IMR-90 (cell line): ENCODE measurements around the gene PTPRN2. TPM values are rescaled to one million over a fixed set of nuclear protein-coding genes. Genes with fewer than 3 reads are reported as not detected.

Source experiments
- ATAC-seq: fragments of 200-7000 bp; cut with Tn5 transposase; 2 replicates; pipeline ENCODE4 v1.9.1; 2020; ENCODE audit warnings: low read depth, mild to moderate bottlenecking, moderate library complexity
- BruUV-seq: library from RNA; stranded (reverse); fragments of 400-500 nt; replicated peaks from 2 replicates; lab custom pipeline; 2021; lab: Mats Ljungman, UMichigan
- CTCF ChIA-PET: fragments of 300-600 bp; formaldehyde crosslinking; extraction: SDS; loops from one replicate; lab custom pipeline; 2021; ENCODE audit warnings: antibody characterized with exemption; lab: Yijun Ruan, JAX
- POLR2A ChIA-PET: fragments of 300-600 bp; sonication (Branson Sonifier 250); formaldehyde crosslinking; loops from one replicate; lab custom pipeline; 2022; ENCODE audit warnings: antibody characterized with exemption; ENCODE audit not compliant: unreplicated experiment; lab: Charles Lee
- DNase-seq: peaks from one replicate; pipeline ENCODE4 v3.0.0; 2013
- H2AFZ ChIP-seq: replicated peaks from 2 replicates; pipeline ENCODE3; 2013; ENCODE audit warnings: low read length, mild to moderate bottlenecking; ENCODE audit not compliant: poor library complexity
- H2AK5ac ChIP-seq: 2 replicates; pipeline ENCODE4 v1.6.1; 2013; ENCODE audit warnings: low read depth, low read length, inconsistent platforms
- H2AK9ac ChIP-seq: replicated peaks from 2 replicates; pipeline ENCODE3; 2013; ENCODE audit warnings: mild to moderate bottlenecking, low read depth, low read length, moderate library complexity; ENCODE audit not compliant: poor library complexity
- H2BK120ac ChIP-seq: 2 replicates; pipeline ENCODE4 v1.6.1; 2013; ENCODE audit warnings: low read depth, low read length, inconsistent platforms
- H2BK15ac ChIP-seq: 3 replicates; pipeline ENCODE4 v1.6.1; 2013; ENCODE audit warnings: low read depth, low read length, inconsistent platforms
- H2BK20ac ChIP-seq: 2 replicates; pipeline ENCODE4 v1.6.1; 2013; ENCODE audit warnings: low read depth, mild to moderate bottlenecking, inconsistent platforms, low read length, moderate library complexity
- H2BK5ac ChIP-seq: 2 replicates; pipeline ENCODE4 v1.6.1; 2013; ENCODE audit warnings: mild to moderate bottlenecking, low read depth, low read length, inconsistent platforms; ENCODE audit not compliant: poor library complexity, severe bottlenecking
- H3K14ac ChIP-seq: replicated peaks from 2 replicates; pipeline ENCODE4 v1.6.1; 2013; ENCODE audit warnings: low read depth, low read length, inconsistent platforms
- H3K18ac ChIP-seq: 2 replicates; pipeline ENCODE4 v1.6.1; 2013; ENCODE audit warnings: low read depth, low read length, control low read depth
- H3K23ac ChIP-seq: 2 replicates; pipeline ENCODE4 v1.6.1; 2013; ENCODE audit warnings: low read depth, low read length, inconsistent platforms
- H3K27ac ChIP-seq: 2 replicates; pipeline ENCODE4 v1.5.1; 2013; ENCODE audit warnings: mild to moderate bottlenecking, control low read depth, low read length; ENCODE audit not compliant: insufficient read depth
- H3K27me3 ChIP-seq: 2 replicates; pipeline ENCODE4 v1.6.1; 2013; ENCODE audit warnings: low read length; ENCODE audit not compliant: control insufficient read depth, insufficient read depth
- H3K36me3 ChIP-seq: 2 replicates; pipeline ENCODE4 v1.6.1; 2013; ENCODE audit warnings: low read length, mixed read lengths; ENCODE audit not compliant: control insufficient read depth, insufficient read depth
- H3K4ac ChIP-seq: 2 replicates; pipeline ENCODE4 v1.6.1; 2013; ENCODE audit warnings: low read depth, low read length, inconsistent platforms
- H3K4me1 ChIP-seq: 2 replicates; pipeline ENCODE4 v1.6.1; 2013; ENCODE audit warnings: low read length, mixed read lengths; ENCODE audit not compliant: control insufficient read depth, insufficient read depth
- H3K4me2 ChIP-seq: 2 replicates; pipeline ENCODE4 v1.6.1; 2013; ENCODE audit warnings: low read depth, mild to moderate bottlenecking, control low read depth, low read length, moderate library complexity
- H3K4me3 ChIP-seq: 2 replicates; pipeline ENCODE4 v1.5.1; 2013; ENCODE audit warnings: low read depth, mild to moderate bottlenecking, control low read depth, low read length, moderate library complexity; ENCODE audit not compliant: insufficient read depth
- H3K56ac ChIP-seq: 2 replicates; pipeline ENCODE4 v1.6.1; 2013; ENCODE audit warnings: low read length, inconsistent platforms; ENCODE audit not compliant: insufficient read depth; ENCODE audit errors: extremely low read depth
- H3K79me1 ChIP-seq, 2 experiments: 2 replicates each; pipeline ENCODE4 v1.6.1; 2013; ENCODE audit warnings: low read length in 2 of 2, inconsistent platforms in 1 of 2, low read depth in 1 of 2
- H3K9ac ChIP-seq: 2 replicates; pipeline ENCODE4 v1.6.1; 2013; ENCODE audit warnings: low read depth, low read length, control low read depth
- H3K9me1 ChIP-seq: 2 replicates; pipeline ENCODE4 v1.6.1; 2013; ENCODE audit warnings: low read length, inconsistent platforms; ENCODE audit not compliant: insufficient read depth
- H3K9me3 ChIP-seq: 2 replicates; pipeline ENCODE4 v1.6.1; 2013; ENCODE audit warnings: low read length; ENCODE audit not compliant: control insufficient read depth, insufficient read depth
- H4K20me1 ChIP-seq: 2 replicates; pipeline ENCODE4 v1.6.1; 2013; ENCODE audit warnings: low read length, inconsistent platforms; ENCODE audit not compliant: insufficient read depth
- H4K5ac ChIP-seq: 2 replicates; pipeline ENCODE4 v1.6.1; 2013; ENCODE audit warnings: mild to moderate bottlenecking, low read depth, low read length, control low read depth
- H4K8ac ChIP-seq, 2 experiments: 2 replicates each; pipeline ENCODE4 v1.6.1; 2013; ENCODE audit warnings: low read depth in 2 of 2, low read length in 2 of 2, control low read depth in 1 of 2, inconsistent platforms in 1 of 2
- H4K91ac ChIP-seq: 2 replicates; pipeline ENCODE4 v1.6.1; 2013; ENCODE audit warnings: low read depth, low read length, inconsistent platforms; ENCODE audit not compliant: insufficient read depth
- CHD1 ChIP-seq: IDR thresholded peaks from 2 replicates; pipeline ENCODE4 v1.6.1; 2012; ENCODE audit warnings: low read depth, low read length, improper control_type of control experiment
- MAFK ChIP-seq: IDR thresholded peaks from 2 replicates; pipeline ENCODE4 v1.6.1; 2012; ENCODE audit warnings: low read depth, low read length, improper control_type of control experiment
- MXI1 ChIP-seq: IDR thresholded peaks from 2 replicates; pipeline ENCODE4 v1.6.1; 2012; ENCODE audit warnings: low read depth, mild to moderate bottlenecking, low read length, moderate library complexity, borderline replicate concordance
- NFE2L2 ChIP-seq: fragments of 150-350 bp; IDR thresholded peaks from 2 replicates; pipeline ENCODE4 v1.6.1; 2016; ENCODE audit warnings: low read depth, mild to moderate bottlenecking, low read length
- RAD21 ChIP-seq: IDR thresholded peaks from 2 replicates; pipeline ENCODE4 v1.6.1; 2012; ENCODE audit warnings: low read length, improper control_type of control experiment
- WGBS, 2 experiments: methylation state at CpG; one replicate each; pipeline versions ENCODE4 v1.1.5 to v1.1.7; 2013; ENCODE audit warnings: missing lambda C conversion rate in 2 of 2; ENCODE audit not compliant: insufficient read length in 1 of 2; ENCODE audit errors: extremely low coverage in 2 of 2; 5-methylcytosine and 5-hydroxymethylcytosine counted together
- dilution Hi-C: fragments of 300-500 bp; cut with HindIII; formaldehyde crosslinking; loops from one replicate; pipeline ENCODE4 v1.14.3; 2018; ENCODE audit warnings: low sequenced_read_pairs; ENCODE audit not compliant: unreplicated experiment
- in situ Hi-C: fragments of 300-500 bp; cut with MboI; formaldehyde crosslinking; loops from 3 replicates; pipeline ENCODE4 v1.14.3; 2019; ENCODE audit warnings: low sequenced_read_pairs, inconsistent platforms, mixed read lengths
- intact Hi-C: fragments of 100-400 bp; cut with micrococcal nuclease; formaldehyde crosslinking; loops from 2 replicates; pipeline ENCODE4 v1.10.0; 2022
- polyA plus RNA-seq, 3 experiments: library from polyadenylated mRNA; depleted of rRNA; stranded (reverse); fragments of >200 nt; gene quantifications; 2 replicates each; pipeline ENCODE4 v1.2.3, GENCODE V29; 2012; ENCODE audit warnings: low replicate concordance in 1 of 3
- total RNA-seq: library from RNA; depleted of rRNA; stranded (reverse); fragments of >200 nt; gene quantifications from 2 replicates; pipeline ENCODE4 v1.2.3, GENCODE V29; 2012

PTPRN2 gene
- total and polyA plus RNA-seq, 2 of the 4 experiments (the other 2 are of a cell fraction) = 0.03 TPM; not detected in 1

- Histone ChIP-seq H4K91ac (no peak overlapping the region), H3K79me1 (no peaks in the 10 kb centered on the region), H4K5ac (no peak overlapping the region), H3K9me3 (peaks cover 52% of the 10 kb centered on the region), H3K9ac (no peak overlapping the region), H3K14ac (no peak overlapping the region), H3K27me3 (no peaks in the 10 kb centered on the region), H4K8ac (no peak overlapping the region), H3K4ac (no peak overlapping the region), H2AK5ac (no peak overlapping the region), H2AK9ac (no peak overlapping the region), H2AFZ (no peak overlapping the region), H3K36me3 (no peaks in the 10 kb centered on the region), H3K4me2 (no peak overlapping the region), H3K9me1 (no peaks in the 10 kb centered on the region), H3K4me3 (no peak overlapping the region), H3K18ac (no peak overlapping the region), H3K56ac (no peak overlapping the region), H2BK20ac (no peak overlapping the region), H3K27ac (no peak overlapping the region), H2BK15ac (no peak overlapping the region), H2BK120ac (no peak overlapping the region), H3K4me1 (no peaks in the 10 kb centered on the region), H2BK5ac (no peak overlapping the region), H3K23ac (no peak overlapping the region), H4K20me1 (no peaks in the 10 kb centered on the region)
- WGBS, 2 experiments = 74% methylated on average over 4 of the region's 17 CpGs; no CpG with 5 or more reads in 1 of the 2 experiments
- ChIA-PET POLR2A (no interaction called here), CTCF (no interaction called here)
- intact Hi-C loops (no loop called here), dilution Hi-C loops (no loop called here), in situ Hi-C loops (no loop called here)
- DNase-seq (no peak), ATAC-seq (no peak)
- no TSS peak for BruUV-seq
- TF ChIP-seq CHD1 (no peak), RAD21 (no peak), MAFK (no peak), NFE2L2 (no peak), MXI1 (no peak)
These were observed 662.2 kb downstream of the PTPRN2 start for GRCh38 chr7:157925383-157925875.
